ENCODE data around the gene PSMC3IP. TPM values are rescaled to one million over a fixed set of nuclear protein-coding genes. Genes with fewer than 3 reads are reported as not detected.
A peak's percentile ranks its signal among the peaks of the same experiment; 100 is the strongest.

PSMC3IP gene
- total RNA-seq, 1 experiment from 2014 or later, result 14.7 TPM

GRCh38 chr17:42603318-42603717, 25.8 kb upstream of the PSMC3IP start:
- no peak overlapping the region for H3K4me3 ChIP-seq (ENCODE audit: insufficient read depth, low read depth, low read length)
- DNase-seq, result no peak
- no peaks in the 10 kb centered on the region for H3K36me3 ChIP-seq (replicated peaks; ENCODE audit: control insufficient read depth, insufficient read depth, low read length)
- H3K27me3 ChIP-seq (ENCODE audit: control insufficient read depth, insufficient read depth, low read length), result no peaks in the 10 kb centered on the region

GRCh38 chr17:42598905-42599304, 21.4 kb upstream of the PSMC3IP start:
- Histone ChIP-seq H3K27me3 (ENCODE audit: control insufficient read depth, insufficient read depth, low read length) (no peaks in the 10 kb centered on the region), H3K4me3 (ENCODE audit: insufficient read depth, low read depth, low read length) (no peak overlapping the region), H3K36me3 (replicated peaks; ENCODE audit: control insufficient read depth, insufficient read depth, low read length) (no peaks in the 10 kb centered on the region)
- no peak for DNase-seq

GRCh38 chr17:42596386-42596785, 18.9 kb upstream of the PSMC3IP start:
- no peak overlapping the region for H3K4me3 ChIP-seq (ENCODE audit: insufficient read depth, low read depth, low read length)
- DNase-seq, result no peak
- H3K36me3 ChIP-seq (replicated peaks; ENCODE audit: control insufficient read depth, insufficient read depth, low read length), result no peaks in the 10 kb centered on the region
- no peaks in the 10 kb centered on the region for H3K27me3 ChIP-seq (ENCODE audit: control insufficient read depth, insufficient read depth, low read length)

GRCh38 chr17:42591411-42591810, 13.9 kb upstream of the PSMC3IP start:
- no peaks in the 10 kb centered on the region for H3K27me3 ChIP-seq (ENCODE audit: control insufficient read depth, insufficient read depth, low read length)

GRCh38 chr17:42590886-42591285, 13.4 kb upstream of the PSMC3IP start:
- no peaks in the 10 kb centered on the region for H3K27me3 ChIP-seq (ENCODE audit: control insufficient read depth, insufficient read depth, low read length)
- H3K4me3 ChIP-seq (ENCODE audit: insufficient read depth, low read depth, low read length), result no peak overlapping the region
- H3K36me3 ChIP-seq (replicated peaks; ENCODE audit: control insufficient read depth, insufficient read depth, low read length), result peaks cover 7% of the 10 kb centered on the region
- no peak for DNase-seq

More at GRCh38 chr17:42591411-42591810, 13.9 kb upstream of the PSMC3IP start:
- H3K36me3 ChIP-seq (replicated peaks; ENCODE audit: control insufficient read depth, insufficient read depth, low read length), result peaks cover 5% of the 10 kb centered on the region
- H3K4me3 ChIP-seq (ENCODE audit: insufficient read depth, low read depth, low read length), result no peak overlapping the region
- DNase-seq, result no peak

- Histone ChIP-seq H3K4me3 (ENCODE audit: insufficient read depth, low read depth, low read length) (no peak overlapping the region), H3K36me3 (replicated peaks; ENCODE audit: control insufficient read depth, insufficient read depth, low read length) (peaks cover 36% of the 10 kb centered on the region), H3K27me3 (ENCODE audit: control insufficient read depth, insufficient read depth, low read length) (no peaks in the 10 kb centered on the region)
- DNase-seq, result no peak
Observed at GRCh38 chr17:42586514-42587230, 9.1 kb upstream of the PSMC3IP start.

- H3K27me3 ChIP-seq (ENCODE audit: control insufficient read depth, insufficient read depth, low read length), result no peaks in the 10 kb centered on the region
- no peak for DNase-seq
- H3K36me3 ChIP-seq (replicated peaks; ENCODE audit: control insufficient read depth, insufficient read depth, low read length), result peaks cover 41% of the 10 kb centered on the region
- no peak overlapping the region for H3K4me3 ChIP-seq (ENCODE audit: insufficient read depth, low read depth, low read length)
Observed at GRCh38 chr17:42585353-42585752, 7.8 kb upstream of the PSMC3IP start.

GRCh38 chr17:42584880-42585279, 7.4 kb upstream of the PSMC3IP start:
- Histone ChIP-seq H3K4me3 (ENCODE audit: insufficient read depth, low read depth, low read length) (no peak overlapping the region), H3K27me3 (ENCODE audit: control insufficient read depth, insufficient read depth, low read length) (no peaks in the 10 kb centered on the region), H3K36me3 (replicated peaks; ENCODE audit: control insufficient read depth, insufficient read depth, low read length) (peaks cover 41% of the 10 kb centered on the region)
- DNase-seq, result no peak

- no peaks in the 10 kb centered on the region for H3K27me3 ChIP-seq (ENCODE audit: control insufficient read depth, insufficient read depth, low read length)
- no peak overlapping the region for H3K4me3 ChIP-seq (ENCODE audit: insufficient read depth, low read depth, low read length)
- H3K36me3 ChIP-seq (replicated peaks; ENCODE audit: control insufficient read depth, insufficient read depth, low read length), result peaks cover 37% of the 10 kb centered on the region
- DNase-seq, result no peak
Observed at GRCh38 chr17:42581744-42582270, 4.3 kb upstream of the PSMC3IP start.

GRCh38 chr17:42579794-42580551, 2.4 kb upstream of the PSMC3IP start:
- Histone ChIP-seq H3K27me3 (ENCODE audit: control insufficient read depth, insufficient read depth, low read length) (no peaks in the 10 kb centered on the region), H3K36me3 (replicated peaks; ENCODE audit: control insufficient read depth, insufficient read depth, low read length) (peaks cover 32% of the 10 kb centered on the region), H3K4me3 (ENCODE audit: insufficient read depth, low read depth, low read length) (no peak overlapping the region)
- DNase-seq, result no peak

GRCh38 chr17:42578282-42578869, 847 bp upstream of the PSMC3IP start:
- Histone ChIP-seq H3K36me3 (replicated peaks; ENCODE audit: control insufficient read depth, insufficient read depth, low read length) (peaks cover 33% of the 10 kb centered on the region), H3K27me3 (ENCODE audit: control insufficient read depth, insufficient read depth, low read length) (no peaks in the 10 kb centered on the region), H3K4me3 (ENCODE audit: insufficient read depth, low read depth, low read length) (peak overlapping the region; percentile 94)
- DNase-seq, result peak; percentile 96

- H3K4me3 ChIP-seq (ENCODE audit: insufficient read depth, low read depth, low read length), result peak overlapping the region; percentile 94
- DNase-seq, result no peak
- H3K36me3 ChIP-seq (replicated peaks; ENCODE audit: control insufficient read depth, insufficient read depth, low read length), result peaks cover 32% of the 10 kb centered on the region
- H3K27me3 ChIP-seq (ENCODE audit: control insufficient read depth, insufficient read depth, low read length), result no peaks in the 10 kb centered on the region
Observed at GRCh38 chr17:42577140-42577531, 393 bp downstream of the PSMC3IP start.

GRCh38 chr17:42574463-42574862, 3.1 kb downstream of the PSMC3IP start:
- Histone ChIP-seq H3K4me3 (ENCODE audit: insufficient read depth, low read depth, low read length) (no peak overlapping the region), H3K36me3 (replicated peaks; ENCODE audit: control insufficient read depth, insufficient read depth, low read length) (peaks cover 38% of the 10 kb centered on the region), H3K27me3 (ENCODE audit: control insufficient read depth, insufficient read depth, low read length) (no peaks in the 10 kb centered on the region)
- no peak for DNase-seq

- peaks cover 48% of the 10 kb centered on the region for H3K36me3 ChIP-seq (replicated peaks; ENCODE audit: control insufficient read depth, insufficient read depth, low read length)
- no peak overlapping the region for H3K4me3 ChIP-seq (ENCODE audit: insufficient read depth, low read depth, low read length)
- no peaks in the 10 kb centered on the region for H3K27me3 ChIP-seq (ENCODE audit: control insufficient read depth, insufficient read depth, low read length)
- DNase-seq, result no peak
Observed at GRCh38 chr17:42573095-42573494, 4.4 kb downstream of the PSMC3IP start.

Measured in H7 (cell line).